ENCODE data around the gene PYGB. TPM values are rescaled to one million over a fixed set of nuclear protein-coding genes. Genes with fewer than 3 reads are reported as not detected.

Gene PYGB
- polyA plus RNA-seq, 4 donors = 29.9 to 50.3 (median 41.2) TPM

DNA sequence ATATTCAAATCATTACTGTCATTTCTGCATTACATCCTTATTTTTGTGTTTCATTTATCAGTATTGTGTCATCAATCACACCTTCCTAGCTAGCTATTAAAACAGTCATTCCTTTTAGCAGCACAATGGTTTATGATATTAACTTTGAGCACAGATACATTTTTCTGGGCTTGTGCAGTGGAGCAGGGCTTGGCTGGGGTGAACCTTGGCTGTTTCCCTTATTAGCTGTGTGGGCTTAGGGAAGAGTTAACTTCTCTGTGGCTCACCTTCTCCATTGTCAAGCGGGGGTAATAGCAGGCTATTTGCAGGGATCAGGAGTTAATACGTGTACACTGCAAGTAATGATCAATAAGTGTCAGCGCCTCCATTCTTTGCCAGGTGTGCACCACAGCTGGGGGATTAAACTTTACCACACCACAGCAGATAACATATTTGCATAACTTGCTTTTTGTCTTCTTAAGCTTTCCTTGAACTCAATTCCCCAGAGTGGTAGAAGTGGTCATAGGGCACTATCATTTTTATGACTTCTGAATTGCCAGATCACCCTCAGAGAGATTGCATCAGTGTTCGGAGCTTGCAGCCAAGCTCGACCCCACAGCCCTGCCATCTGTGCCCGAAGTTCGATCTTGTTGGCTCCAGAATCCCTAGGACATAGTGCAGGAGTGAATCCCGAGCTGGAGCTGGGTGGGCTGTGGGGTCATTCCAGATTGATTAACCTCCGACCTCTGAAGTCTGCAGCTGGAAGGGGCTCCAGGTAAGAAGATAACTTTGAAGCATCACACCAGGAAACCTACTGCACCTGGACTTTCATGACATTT is 1.5 kb upstream of the PYGB start:
- DNase-seq (ENCODE audit: low read depth in 4 of 4, low spot score in 3 of 4) = no peak

DNA sequence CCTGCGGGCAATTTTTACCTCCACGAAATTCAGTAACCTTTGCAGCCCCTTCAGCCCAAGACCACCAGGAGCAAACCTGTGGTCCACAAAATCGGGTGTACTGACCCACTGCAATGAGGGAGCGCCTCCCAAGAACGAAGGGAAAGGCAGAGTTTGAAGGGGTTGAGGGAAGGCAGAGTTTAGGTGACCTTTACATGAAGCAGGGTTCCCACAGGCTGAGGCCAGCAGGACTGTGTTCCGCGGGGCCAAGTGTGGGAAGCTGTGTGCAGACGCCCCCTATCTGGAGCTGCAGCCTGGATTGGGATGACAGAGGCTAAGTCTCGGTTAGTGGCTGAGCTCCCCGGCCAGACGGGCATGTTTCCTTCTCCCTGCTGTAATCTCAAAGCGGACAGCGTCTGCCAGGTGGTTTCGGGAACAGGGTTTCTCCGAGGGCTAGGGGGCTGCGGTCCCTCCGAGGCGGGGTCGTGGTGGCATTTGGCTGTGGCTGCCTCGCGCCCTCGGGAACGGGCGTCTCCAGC is 826 bp upstream of the PYGB start:
- DNase-seq (ENCODE audit: low read depth in 4 of 4, low spot score in 3 of 4) = peak in 1 of 4 donors; percentile 25

GRCh38 chr20:25247518-25247955 is 348 bp upstream of the PYGB start:
- DNase-seq (ENCODE audit: low read depth in 4 of 4, low spot score in 3 of 4) = peak in 1 of 4 donors; percentile 26

GRCh38 chr20:25248786-25249172 is 894 bp downstream of the PYGB start:
- no peak for DNase-seq (ENCODE audit: low read depth in 4 of 4, low spot score in 3 of 4)

DNA sequence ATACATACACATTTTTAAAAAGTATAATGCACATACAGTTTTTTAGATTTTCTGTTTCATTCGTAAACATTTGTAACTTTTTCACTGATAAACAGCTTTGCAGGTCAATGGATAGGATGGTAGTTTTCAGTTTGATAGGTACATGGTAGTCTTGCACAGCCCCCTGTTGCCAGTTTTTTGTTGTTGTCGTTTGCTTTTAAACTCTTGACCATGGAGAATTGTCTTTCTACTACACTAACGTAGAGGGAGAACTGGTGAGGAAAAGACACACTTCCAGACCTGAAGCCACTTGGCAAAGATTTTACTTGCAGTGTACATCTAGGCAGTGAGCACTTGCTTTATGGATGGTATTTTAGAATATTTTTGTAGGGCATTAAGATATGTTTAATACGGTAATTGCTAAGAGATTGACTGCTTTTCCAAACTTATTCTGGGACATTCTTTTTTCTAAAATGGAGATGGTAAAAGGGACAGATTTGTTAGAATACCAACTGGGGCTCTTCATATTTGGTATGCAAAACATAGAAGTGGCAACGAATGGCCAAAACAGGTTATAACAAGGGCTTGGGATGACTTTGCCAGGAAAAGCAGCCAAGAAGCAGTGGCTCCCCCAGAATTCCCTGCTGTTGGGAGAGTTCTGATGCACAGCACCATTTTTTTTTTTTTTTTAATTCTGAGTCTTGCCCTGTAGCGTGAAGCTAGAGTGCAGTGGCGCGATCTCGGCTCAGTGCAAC is 1.5 kb downstream of the PYGB start:
- no peak for DNase-seq (ENCODE audit: low read depth in 4 of 4, low spot score in 3 of 4)

DNA sequence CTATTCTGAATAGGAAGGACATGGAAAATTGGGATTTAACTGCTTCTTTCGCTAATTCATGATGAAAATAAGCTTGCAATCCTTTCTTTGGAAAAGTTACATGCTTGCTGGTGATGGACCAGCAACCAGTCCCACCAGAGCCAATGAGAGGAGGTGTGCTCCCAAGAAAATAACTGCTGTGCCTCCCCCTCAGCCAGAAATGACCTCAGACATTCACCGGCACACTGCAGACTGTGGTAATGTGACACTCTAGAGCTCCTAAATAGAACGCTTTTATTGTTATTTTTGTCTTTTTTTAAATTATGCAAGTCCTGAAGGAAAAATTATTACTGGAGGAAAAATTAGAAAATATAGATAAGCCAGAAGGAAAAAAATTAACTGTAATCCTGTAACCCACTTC is 2.6 kb downstream of the PYGB start:
- no peak for DNase-seq (ENCODE audit: low read depth in 4 of 4, low spot score in 3 of 4)

GRCh38 chr20:25251019-25251418 is 3.1 kb downstream of the PYGB start:
- DNase-seq (ENCODE audit: low read depth in 4 of 4, low spot score in 3 of 4) = no peak

DNA sequence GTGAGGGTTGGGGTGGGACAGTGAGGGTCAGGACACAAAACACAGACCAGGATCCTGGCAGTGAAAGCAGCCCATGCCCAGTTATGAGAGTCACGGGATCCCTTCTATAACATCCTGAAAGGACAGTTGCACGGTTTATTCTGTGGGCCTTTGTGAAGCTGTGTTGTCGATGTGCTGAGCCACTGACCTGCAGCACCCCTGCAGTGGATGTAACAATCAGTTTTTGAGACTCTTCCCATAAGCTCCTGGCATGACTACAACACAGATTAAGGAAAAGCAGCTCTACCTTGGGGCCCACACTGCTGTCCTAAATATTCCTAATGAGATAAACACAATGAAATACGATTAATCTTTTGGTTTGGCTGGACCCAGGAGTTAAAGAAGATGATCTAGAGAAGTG is 3.7 kb downstream of the PYGB start:
- DNase-seq (ENCODE audit: low read depth in 4 of 4, low spot score in 3 of 4) = no peak

DNA sequence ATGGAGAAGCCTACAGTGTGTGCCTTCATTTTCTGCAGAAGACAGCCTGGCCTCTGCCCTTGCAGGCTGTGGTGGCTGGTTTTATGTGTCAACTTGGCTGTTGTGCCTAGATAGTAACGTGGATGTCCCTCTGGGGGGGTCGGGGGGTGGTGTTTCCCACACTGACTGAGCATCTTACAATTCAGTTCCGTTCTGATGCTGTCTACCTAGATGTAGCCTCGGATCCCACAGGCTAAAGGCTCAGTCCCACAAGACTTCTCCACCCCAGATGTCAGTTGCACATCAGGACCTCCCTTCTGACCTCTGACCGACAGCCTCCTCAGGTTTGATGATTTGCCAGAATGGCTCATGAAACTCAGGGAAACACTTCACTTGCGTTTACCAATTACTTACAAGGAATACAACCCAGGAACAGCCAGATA is 4.4 kb downstream of the PYGB start:
- no peak for DNase-seq (ENCODE audit: low read depth in 4 of 4, low spot score in 3 of 4)

GRCh38 chr20:25252686-25253421 is 5.0 kb downstream of the PYGB start:
- DNase-seq (ENCODE audit: low read depth in 4 of 4, low spot score in 3 of 4) = no peak

DNA sequence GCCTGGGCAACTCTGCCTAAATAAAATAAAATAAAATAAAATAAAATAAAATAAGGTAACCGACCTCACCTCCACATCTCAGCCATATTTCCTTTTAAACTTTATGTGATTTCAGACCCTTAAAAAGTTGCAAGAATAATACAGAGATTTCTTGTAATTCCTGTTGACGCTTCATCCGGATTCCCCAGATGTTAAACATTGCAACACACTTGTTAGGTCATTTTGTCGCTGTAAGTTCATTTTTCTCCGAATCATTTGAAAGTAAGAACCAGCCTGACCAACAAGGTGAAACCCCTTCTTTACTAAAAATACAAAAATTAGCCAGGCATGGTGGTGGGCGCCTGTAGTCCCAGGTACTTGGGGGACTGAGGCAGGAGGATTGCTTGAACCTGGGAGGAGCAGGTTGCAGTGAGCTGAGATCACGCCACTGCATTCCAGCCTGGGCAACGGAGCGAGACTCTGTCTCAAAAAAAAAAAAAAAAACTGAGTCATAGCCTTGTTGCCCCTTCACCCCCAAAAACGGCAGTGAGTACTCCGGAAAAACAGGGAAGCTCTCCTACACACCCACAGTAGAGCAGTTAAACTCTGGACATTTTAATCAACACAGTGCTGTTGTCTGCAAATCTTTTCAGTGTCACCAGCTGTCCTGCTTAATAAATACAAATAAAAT is 5.9 kb downstream of the PYGB start:
- no peak for DNase-seq (ENCODE audit: low read depth in 4 of 4, low spot score in 3 of 4)

DNA sequence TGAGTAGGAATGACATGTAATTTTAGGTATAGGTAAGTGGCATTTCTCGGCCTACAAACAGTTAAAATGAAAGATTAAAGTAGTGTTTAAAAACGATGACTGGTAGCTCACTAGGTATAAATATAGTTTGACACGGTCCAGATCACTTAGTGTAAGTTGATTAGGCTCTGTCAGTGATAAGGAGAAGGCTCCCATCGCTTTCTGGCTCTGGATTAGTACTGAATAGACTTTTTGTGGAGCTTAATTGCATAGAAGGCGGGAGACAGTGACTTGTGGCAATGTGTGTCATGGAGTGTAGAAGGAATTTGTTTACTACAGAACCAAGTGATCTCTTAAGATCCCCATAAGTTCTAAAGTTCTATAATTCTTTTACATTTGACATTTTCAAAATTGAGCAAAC is 6.7 kb downstream of the PYGB start:
- no peak for DNase-seq (ENCODE audit: low read depth in 4 of 4, low spot score in 3 of 4)

DNA sequence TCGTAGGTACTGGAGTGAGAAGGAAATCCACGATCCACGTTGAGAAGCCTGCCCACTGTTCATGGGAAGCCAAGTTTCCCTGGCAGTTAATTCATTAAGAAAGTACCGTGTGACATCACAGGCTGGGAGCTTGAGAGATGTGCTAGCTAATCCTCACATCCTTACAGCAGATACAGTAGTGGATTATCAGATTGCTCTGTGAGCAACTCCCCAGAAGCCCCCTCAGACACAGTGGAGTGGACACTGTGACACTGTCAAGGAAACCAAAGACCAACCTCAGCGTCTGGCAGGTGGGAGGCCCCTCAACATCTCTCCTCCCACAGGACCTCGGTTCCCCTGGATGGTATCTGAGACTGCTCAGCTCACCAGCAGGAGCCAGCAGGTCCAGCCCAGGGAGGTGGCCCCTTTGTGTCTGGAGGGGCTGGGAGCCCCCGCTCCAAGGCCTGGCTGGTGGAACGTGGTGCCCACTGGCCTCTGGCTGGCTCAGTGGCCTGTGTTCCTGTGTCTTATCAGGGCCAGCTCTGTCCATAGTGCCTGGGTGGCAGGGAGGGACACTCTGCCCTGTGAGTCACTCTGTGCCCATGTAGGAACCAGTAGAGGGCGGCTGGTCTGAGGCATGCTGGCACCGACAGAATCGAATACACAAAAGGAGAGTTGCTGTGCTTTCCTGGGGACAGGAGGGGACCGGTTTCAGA is 7.2 kb downstream of the PYGB start:
- DNase-seq (ENCODE audit: low read depth in 4 of 4, low spot score in 3 of 4) = no peak

DNA sequence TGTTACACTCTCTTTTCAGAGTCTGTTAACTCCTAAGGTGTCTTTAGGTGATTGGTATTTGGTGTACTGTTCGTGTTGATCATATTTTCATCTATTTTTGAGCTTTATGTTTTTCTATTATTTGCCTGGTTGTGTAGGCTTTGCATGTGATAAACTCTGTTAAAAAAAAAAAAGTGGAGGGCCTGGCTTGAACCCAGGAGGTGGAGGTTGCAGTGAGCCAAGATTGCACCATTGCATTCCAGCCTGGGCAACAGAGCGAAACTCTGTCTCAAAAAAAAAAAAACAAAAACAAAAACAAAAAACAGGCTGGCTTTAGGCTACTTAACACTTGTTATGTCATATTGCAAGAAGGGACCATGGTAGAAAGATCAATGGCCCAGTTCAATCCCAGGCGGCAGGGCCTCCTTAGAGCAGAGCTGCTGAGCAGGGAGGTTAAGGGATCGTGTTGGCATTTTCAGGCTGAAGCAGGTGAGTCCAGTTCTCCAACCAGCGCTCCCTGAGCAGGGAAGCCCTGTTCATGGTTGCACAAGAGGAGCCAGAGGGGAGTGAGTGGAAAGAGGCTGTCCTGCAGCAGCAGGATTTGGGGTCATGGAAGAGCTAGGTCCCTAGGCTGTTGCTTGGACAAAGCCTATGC is 8.5 kb downstream of the PYGB start:
- no peak for DNase-seq (ENCODE audit: low read depth in 4 of 4, low spot score in 3 of 4)

DNA sequence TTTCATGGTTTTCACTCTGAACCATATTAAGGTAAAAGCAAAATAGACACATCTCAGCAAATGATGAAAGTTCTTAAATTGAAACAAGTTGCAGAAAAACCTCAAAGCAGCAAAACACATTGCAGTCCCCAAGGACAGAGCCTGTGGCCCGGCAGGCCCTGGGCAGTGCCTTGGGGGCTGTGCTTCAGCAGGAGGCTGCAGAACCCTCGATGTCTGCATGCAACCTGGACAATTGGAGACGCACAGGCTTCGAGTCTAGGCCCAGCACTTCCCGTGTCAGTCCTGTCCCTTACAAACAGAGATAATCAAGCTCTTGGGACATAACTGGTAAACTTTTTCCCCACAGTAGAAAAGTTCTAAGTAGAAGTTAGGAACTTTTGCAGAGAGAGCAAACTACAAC is 9.2 kb downstream of the PYGB start:
- DNase-seq (ENCODE audit: low read depth in 4 of 4, low spot score in 3 of 4) = no peak

GRCh38 chr20:25257756-25258475 is 10.0 kb downstream of the PYGB start:
- no peak for DNase-seq (ENCODE audit: low read depth in 4 of 4, low spot score in 3 of 4)

- no peak for DNase-seq (ENCODE audit: low read depth in 4 of 4, low spot score in 3 of 4)
Measured at GRCh38 chr20:25258476-25258805, 10.6 kb downstream of the PYGB start.

DNA sequence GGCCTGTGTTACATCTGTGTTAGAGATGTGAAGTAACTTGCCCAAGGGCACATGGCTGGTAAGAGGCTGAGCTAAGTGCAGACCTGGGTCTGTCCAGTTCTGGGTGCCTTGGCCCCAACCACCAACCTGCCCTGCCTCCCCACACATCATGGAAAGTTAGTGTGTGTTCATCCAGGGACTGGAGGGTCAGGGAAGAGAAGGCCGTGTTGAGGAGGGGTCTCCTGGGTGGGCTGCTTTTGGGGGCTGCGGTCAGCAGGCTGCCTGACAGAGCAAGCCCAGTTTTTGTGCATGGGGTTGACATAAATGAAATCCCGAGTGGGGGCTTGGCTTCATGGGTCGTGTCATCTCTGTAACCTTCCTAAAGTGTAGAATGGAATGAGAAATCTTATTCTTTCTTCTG is 10.9 kb downstream of the PYGB start:
- no peak for DNase-seq (ENCODE audit: low read depth in 4 of 4, low spot score in 3 of 4)

- no peak for DNase-seq (ENCODE audit: low read depth in 4 of 4, low spot score in 3 of 4)
Measured at GRCh38 chr20:25259358-25259757, 11.5 kb downstream of the PYGB start.
